ENCODE data around the gene INHBB. TPM values are rescaled to one million over a fixed set of nuclear protein-coding genes. Genes with fewer than 3 reads are reported as not detected.

The INHBB gene
- total RNA-seq, 1 donor from 2014 or later, result 8.1 TPM

GRCh38 chr2:120313695-120314615, 32.0 kb upstream of the INHBB start:
- Histone ChIP-seq H3K4me1 (no peaks in the 10 kb centered on the region), H3K9me3 (no peaks in the 10 kb centered on the region), H3K4me3 (peak overlapping the region; percentile 54), H3K27ac (no peak overlapping the region), H3K27me3 (no peaks in the 10 kb centered on the region), H3K36me3 (no peaks in the 10 kb centered on the region)
- intact Hi-C loops (cut with DNase I), result loop anchor here (1.0 to 5.0 kb wide), 2 partner anchors 62 to 612 kb away; partner anchors contain the start of gene RALB
- no peak for TF ChIP-seq CTCF (IDR thresholded peaks at IDR 0.05)
- DNase-seq (ENCODE audit: low spot score in 2 of 2), result no peak

- intact Hi-C loops (cut with DNase I), result loop anchor here (5.0 kb wide), 1 partner anchor 613 kb away; no protein-coding TSS in a partner anchor
- H3K27ac ChIP-seq, result no peak overlapping the region
- TF ChIP-seq CTCF (IDR thresholded peaks at IDR 0.05), result no peak
- H3K27me3 ChIP-seq, result no peaks in the 10 kb centered on the region
- no peaks in the 10 kb centered on the region for H3K36me3 ChIP-seq
- no peak overlapping the region for H3K4me3 ChIP-seq
- H3K4me1 ChIP-seq, result no peaks in the 10 kb centered on the region
- H3K9me3 ChIP-seq, result no peaks in the 10 kb centered on the region
- DNase-seq (ENCODE audit: low spot score in 2 of 2), result no peak
Measured at GRCh38 chr2:120314690-120315366, 31.1 kb upstream of the INHBB start.

GRCh38 chr2:120315367-120316033, 30.4 kb upstream of the INHBB start:
- no peak overlapping the region for H3K4me3 ChIP-seq
- intact Hi-C loops (cut with DNase I), result no loop called here
- no peak for DNase-seq (ENCODE audit: low spot score in 2 of 2)
- H3K27ac ChIP-seq, result no peak overlapping the region
- no peak for TF ChIP-seq CTCF (IDR thresholded peaks at IDR 0.05)
- no peaks in the 10 kb centered on the region for H3K36me3 ChIP-seq
- no peaks in the 10 kb centered on the region for H3K9me3 ChIP-seq
- no peaks in the 10 kb centered on the region for H3K4me1 ChIP-seq
- no peaks in the 10 kb centered on the region for H3K27me3 ChIP-seq

- H3K27me3 ChIP-seq, result no peaks in the 10 kb centered on the region
- TF ChIP-seq CTCF (IDR thresholded peaks at IDR 0.05), result no peak
- no peak overlapping the region for H3K4me3 ChIP-seq
- DNase-seq (ENCODE audit: low spot score in 2 of 2), result no peak
- no peak overlapping the region for H3K27ac ChIP-seq
- H3K9me3 ChIP-seq, result no peaks in the 10 kb centered on the region
- intact Hi-C loops (cut with DNase I), result no loop called here
- no peaks in the 10 kb centered on the region for H3K36me3 ChIP-seq
- H3K4me1 ChIP-seq, result no peaks in the 10 kb centered on the region
Measured at GRCh38 chr2:120316071-120316470, 29.9 kb upstream of the INHBB start.

GRCh38 chr2:120316528-120317179, 29.3 kb upstream of the INHBB start:
- H3K27ac ChIP-seq, result no peak overlapping the region
- intact Hi-C loops (cut with DNase I), result no loop called here
- no peak for DNase-seq (ENCODE audit: low spot score in 2 of 2)
- H3K9me3 ChIP-seq, result no peaks in the 10 kb centered on the region
- H3K36me3 ChIP-seq, result no peaks in the 10 kb centered on the region
- no peaks in the 10 kb centered on the region for H3K4me1 ChIP-seq
- no peak overlapping the region for H3K4me3 ChIP-seq
- no peaks in the 10 kb centered on the region for H3K27me3 ChIP-seq
- no peak for TF ChIP-seq CTCF (IDR thresholded peaks at IDR 0.05)
